Panc1 (cell line): ENCODE data around the gene TTLL6. TPM values are rescaled to one million over a fixed set of nuclear protein-coding genes. Genes with fewer than 3 reads are reported as not detected.

Source experiments
- ATAC-seq: fragments of 200-7000 bp; cut with Tn5 transposase; 2 replicates; pipeline ENCODE4 v1.9.1; 2020; ENCODE audit warnings: mild to moderate bottlenecking, moderate library complexity
- BruUV-seq: library from RNA; stranded (reverse); fragments of 400-500 nt; replicated peaks from 2 replicates; lab custom pipeline; 2021; lab: Mats Ljungman, UMichigan
- CTCF ChIA-PET: fragments of 300-600 bp; sonication (Branson Sonifier 250); formaldehyde crosslinking; loops from one replicate; lab custom pipeline; 2022; ENCODE audit warnings: antibody characterized with exemption; lab: Charles Lee
- POLR2A ChIA-PET: fragments of 300-600 bp; sonication (Branson Sonifier 250); formaldehyde crosslinking; loops from one replicate; lab custom pipeline; 2022; ENCODE audit warnings: antibody characterized with exemption; lab: Charles Lee
- DNase-seq: peaks from one replicate; pipeline ENCODE4 v3.0.0-alpha.2; 2010; ENCODE audit warnings: low read depth, low spot score
- H3K27ac ChIP-seq: 2 replicates; pipeline ENCODE4 v1.5.1; 2011; ENCODE audit warnings: mild to moderate bottlenecking, low read length, inconsistent platforms
- H3K27me3 ChIP-seq: fragments of 200-500 bp; sonication (Bioruptor generic); 2 replicates; pipeline ENCODE4 v1.6.0; 2014; ENCODE audit warnings: low read length, inconsistent platforms; ENCODE audit not compliant: control insufficient read depth, insufficient read depth
- H3K36me3 ChIP-seq: fragments of 200-500 bp; sonication (Bioruptor generic); 2 replicates; pipeline ENCODE4 v1.5.1; 2014; ENCODE audit warnings: inconsistent platforms, mild to moderate bottlenecking, low read length, moderate library complexity; ENCODE audit not compliant: control insufficient read depth, insufficient read depth
- H3K4me1 ChIP-seq: 2 replicates; pipeline ENCODE4 v1.5.1; 2011; ENCODE audit warnings: inconsistent platforms, mild to moderate bottlenecking, low read length, moderate library complexity; ENCODE audit not compliant: control insufficient read depth, insufficient read depth
- H3K4me3 ChIP-seq, 2 experiments: 2 replicates each; pipeline ENCODE4 v1.5.1; 2011 to 2012; ENCODE audit warnings: low read depth in 2 of 2, low read length in 2 of 2, mild to moderate bottlenecking in 2 of 2, inconsistent platforms in 1 of 2, moderate library complexity in 1 of 2
- H3K9me3 ChIP-seq: fragments of 200-500 bp; sonication (Bioruptor generic); 2 replicates; pipeline ENCODE4 v1.5.1; 2014; ENCODE audit warnings: low read depth, mild to moderate bottlenecking, inconsistent platforms, low read length, moderate library complexity; ENCODE audit not compliant: control insufficient read depth, insufficient read depth
- POLR2AphosphoS5 ChIP-seq: IDR thresholded peaks from 2 replicates; pipeline ENCODE4 v1.6.1; 2012; ENCODE audit warnings: mild to moderate bottlenecking, low read depth, low read length, moderate library complexity
- SIN3A ChIP-seq: IDR thresholded peaks from 2 replicates; pipeline ENCODE4 v1.6.1; 2012; ENCODE audit warnings: low read depth, mild to moderate bottlenecking, low read length, moderate library complexity, borderline replicate concordance; ENCODE audit not compliant: insufficient read depth
- TCF7L2 ChIP-seq: IDR thresholded peaks from 2 replicates; pipeline ENCODE4 v1.6.1; 2011; ENCODE audit warnings: mild to moderate bottlenecking, low read depth, low read length, inconsistent platforms
- in situ Hi-C: cut with HindIII; loops from 2 replicates; pipeline ENCODE4 v1.10.0; 2016; ENCODE audit warnings: low sequenced_read_pairs, low pct_unique_long_range_greater_than_20kb
- intact Hi-C: fragments of 100-400 bp; cut with micrococcal nuclease; formaldehyde crosslinking; loops from one replicate; pipeline ENCODE4 v1.10.0; 2022; ENCODE audit not compliant: unreplicated experiment
- total RNA-seq: library from RNA; stranded (reverse); gene quantifications from one replicate; pipeline ENCODE4 v1.2.1, GENCODE V29; 2021; ENCODE audit not compliant: unreplicated experiment
- TF ChIP-seq, protein P1 (sequence below), 2 experiments: IDR thresholded peaks; 2 replicates each; pipeline ENCODE4 v1.6.1; 2011 to 2012; ENCODE audit warnings: low read depth in 2 of 2, control low read depth in 1 of 2, low read length in 1 of 2, mild to moderate bottlenecking in 1 of 2, moderate library complexity in 1 of 2; ENCODE audit not compliant: insufficient read depth in 1 of 2
- TF ChIP-seq, protein P2 (sequence below): fragments of 450-650 bp; IDR thresholded peaks from 2 replicates; pipeline ENCODE4 v1.5.1; 2017; ENCODE audit warnings: mild to moderate bottlenecking

TTLL6 gene
- total RNA-seq, 1 experiment from 2014 or later = 2.5 TPM

DNA sequence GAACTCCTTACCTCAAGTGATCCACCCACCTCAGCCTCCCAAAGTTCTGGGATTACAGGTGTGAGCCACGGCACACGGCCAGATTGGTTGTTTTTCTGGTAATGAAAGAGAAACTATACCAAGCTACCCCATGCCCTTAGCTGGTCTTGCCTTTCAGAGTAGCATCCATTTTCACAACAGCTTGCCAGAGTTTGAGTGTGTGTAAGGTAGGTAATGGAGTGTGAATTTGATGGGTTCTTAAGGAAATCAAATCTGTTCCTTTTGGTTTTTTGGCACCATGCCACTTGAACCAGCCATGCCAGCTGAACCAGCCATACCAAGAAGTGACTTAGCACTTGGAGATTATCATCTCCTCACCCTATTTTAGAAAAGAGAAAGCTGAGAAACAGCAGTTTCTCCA, 18.9 kb upstream of the TTLL6 start:
- in situ Hi-C loops (no loop called here), intact Hi-C loops (no loop called here)
- TF ChIP-seq TCF7L2 (no peak), POLR2AphosphoS5 (no peak), SIN3A (no peak)
- TF ChIP-seq, protein P1, sequence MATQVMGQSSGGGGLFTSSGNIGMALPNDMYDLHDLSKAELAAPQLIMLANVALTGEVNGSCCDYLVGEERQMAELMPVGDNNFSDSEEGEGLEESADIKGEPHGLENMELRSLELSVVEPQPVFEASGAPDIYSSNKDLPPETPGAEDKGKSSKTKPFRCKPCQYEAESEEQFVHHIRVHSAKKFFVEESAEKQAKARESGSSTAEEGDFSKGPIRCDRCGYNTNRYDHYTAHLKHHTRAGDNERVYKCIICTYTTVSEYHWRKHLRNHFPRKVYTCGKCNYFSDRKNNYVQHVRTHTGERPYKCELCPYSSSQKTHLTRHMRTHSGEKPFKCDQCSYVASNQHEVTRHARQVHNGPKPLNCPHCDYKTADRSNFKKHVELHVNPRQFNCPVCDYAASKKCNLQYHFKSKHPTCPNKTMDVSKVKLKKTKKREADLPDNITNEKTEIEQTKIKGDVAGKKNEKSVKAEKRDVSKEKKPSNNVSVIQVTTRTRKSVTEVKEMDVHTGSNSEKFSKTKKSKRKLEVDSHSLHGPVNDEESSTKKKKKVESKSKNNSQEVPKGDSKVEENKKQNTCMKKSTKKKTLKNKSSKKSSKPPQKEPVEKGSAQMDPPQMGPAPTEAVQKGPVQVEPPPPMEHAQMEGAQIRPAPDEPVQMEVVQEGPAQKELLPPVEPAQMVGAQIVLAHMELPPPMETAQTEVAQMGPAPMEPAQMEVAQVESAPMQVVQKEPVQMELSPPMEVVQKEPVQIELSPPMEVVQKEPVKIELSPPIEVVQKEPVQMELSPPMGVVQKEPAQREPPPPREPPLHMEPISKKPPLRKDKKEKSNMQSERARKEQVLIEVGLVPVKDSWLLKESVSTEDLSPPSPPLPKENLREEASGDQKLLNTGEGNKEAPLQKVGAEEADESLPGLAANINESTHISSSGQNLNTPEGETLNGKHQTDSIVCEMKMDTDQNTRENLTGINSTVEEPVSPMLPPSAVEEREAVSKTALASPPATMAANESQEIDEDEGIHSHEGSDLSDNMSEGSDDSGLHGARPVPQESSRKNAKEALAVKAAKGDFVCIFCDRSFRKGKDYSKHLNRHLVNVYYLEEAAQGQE (IDR thresholded peaks at IDR 0.05; ENCODE audit: insufficient read depth in 1 of 2, low read depth in 2 of 2, low read length in 1 of 2) = no peak
- TF ChIP-seq, protein P2, sequence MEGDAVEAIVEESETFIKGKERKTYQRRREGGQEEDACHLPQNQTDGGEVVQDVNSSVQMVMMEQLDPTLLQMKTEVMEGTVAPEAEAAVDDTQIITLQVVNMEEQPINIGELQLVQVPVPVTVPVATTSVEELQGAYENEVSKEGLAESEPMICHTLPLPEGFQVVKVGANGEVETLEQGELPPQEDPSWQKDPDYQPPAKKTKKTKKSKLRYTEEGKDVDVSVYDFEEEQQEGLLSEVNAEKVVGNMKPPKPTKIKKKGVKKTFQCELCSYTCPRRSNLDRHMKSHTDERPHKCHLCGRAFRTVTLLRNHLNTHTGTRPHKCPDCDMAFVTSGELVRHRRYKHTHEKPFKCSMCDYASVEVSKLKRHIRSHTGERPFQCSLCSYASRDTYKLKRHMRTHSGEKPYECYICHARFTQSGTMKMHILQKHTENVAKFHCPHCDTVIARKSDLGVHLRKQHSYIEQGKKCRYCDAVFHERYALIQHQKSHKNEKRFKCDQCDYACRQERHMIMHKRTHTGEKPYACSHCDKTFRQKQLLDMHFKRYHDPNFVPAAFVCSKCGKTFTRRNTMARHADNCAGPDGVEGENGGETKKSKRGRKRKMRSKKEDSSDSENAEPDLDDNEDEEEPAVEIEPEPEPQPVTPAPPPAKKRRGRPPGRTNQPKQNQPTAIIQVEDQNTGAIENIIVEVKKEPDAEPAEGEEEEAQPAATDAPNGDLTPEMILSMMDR = no peak
- no peak overlapping the region for H3K27ac ChIP-seq
- DNase-seq (no peak), ATAC-seq (no peak)
- no peak overlapping the region for H3K4me3 ChIP-seq
- POLR2A ChIA-PET = interaction anchor here (0.5 to 0.6 kb wide), 4 partner anchors 14 to 728 kb away, joined by 3 to 17 read pairs (median 4); no protein-coding TSS in a partner anchor
- no peaks in the 10 kb centered on the region for H3K9me3 ChIP-seq
- no peaks in the 10 kb centered on the region for H3K27me3 ChIP-seq
- BruUV-seq = no TSS peak
- peaks cover 26% of the 10 kb centered on the region for H3K4me1 ChIP-seq
- H3K36me3 ChIP-seq = no peaks in the 10 kb centered on the region
- CTCF ChIA-PET = no interaction called here

DNA sequence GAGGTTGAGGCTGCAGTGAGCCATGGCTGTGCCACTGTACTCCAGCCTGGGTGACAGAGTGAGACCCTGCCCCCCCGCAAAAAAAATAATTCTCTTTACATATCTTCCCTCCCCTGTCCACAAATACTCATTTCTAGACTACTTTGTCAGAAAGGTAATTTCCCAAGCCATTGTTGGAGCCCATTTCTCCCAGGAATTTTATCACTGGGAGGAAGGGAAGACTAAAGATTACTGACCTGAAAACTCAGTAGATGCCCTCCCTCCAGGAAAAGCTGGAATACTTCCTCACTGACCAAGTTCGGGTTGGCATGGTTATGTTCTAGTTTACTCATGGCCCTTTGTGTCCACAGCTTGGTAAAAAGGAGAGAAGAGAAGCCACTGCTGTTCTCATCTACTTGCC, 17.9 kb upstream of the TTLL6 start:
- POLR2A ChIA-PET = no interaction called here
- CTCF ChIA-PET = interaction anchor here (0.7 kb wide), 1 partner anchor 44 kb away, joined by 4 read pairs; no protein-coding TSS in a partner anchor
- in situ Hi-C loops (no loop called here), intact Hi-C loops (no loop called here)
- ATAC-seq = no peak
- H3K4me1 ChIP-seq = peaks cover 21% of the 10 kb centered on the region
- no peaks in the 10 kb centered on the region for H3K9me3 ChIP-seq
- no peaks in the 10 kb centered on the region for H3K27me3 ChIP-seq
- no peak for TF ChIP-seq TCF7L2
- TF ChIP-seq, protein P2 = no peak
- TF ChIP-seq POLR2AphosphoS5 = no peak
- H3K4me3 ChIP-seq = no peak overlapping the region
- no TSS peak for BruUV-seq
- H3K36me3 ChIP-seq = no peaks in the 10 kb centered on the region
- H3K27ac ChIP-seq = no peak overlapping the region
- no peak for DNase-seq
